ENCODE results near the gene SIMC1.
"Not testable (repeated sequence)": the region's sequence is repeated elsewhere in the genome, so short reads cannot be mapped to it uniquely, and the experiment has no call there.

DNA sequence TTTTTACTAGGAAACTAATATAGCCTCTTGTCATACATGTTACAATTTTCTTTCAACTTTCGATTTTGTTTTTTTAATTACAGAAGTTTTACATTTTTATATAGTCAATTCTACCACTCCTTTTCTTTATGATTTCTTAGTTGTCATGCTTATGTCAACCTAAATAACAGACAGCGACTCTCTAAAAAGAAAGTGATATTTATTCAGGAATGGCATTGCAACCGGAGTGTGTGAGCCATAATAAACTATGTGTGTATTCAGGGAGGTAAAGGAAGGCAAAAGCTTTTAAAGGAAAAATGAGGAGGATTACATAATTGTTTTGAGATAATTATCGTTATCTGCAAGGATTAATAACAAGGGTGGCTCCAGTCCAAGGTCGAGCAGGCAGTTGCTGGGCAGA, 7.3 kb downstream of the SIMC1 start:
- TF ChIP-seq, protein P1, sequence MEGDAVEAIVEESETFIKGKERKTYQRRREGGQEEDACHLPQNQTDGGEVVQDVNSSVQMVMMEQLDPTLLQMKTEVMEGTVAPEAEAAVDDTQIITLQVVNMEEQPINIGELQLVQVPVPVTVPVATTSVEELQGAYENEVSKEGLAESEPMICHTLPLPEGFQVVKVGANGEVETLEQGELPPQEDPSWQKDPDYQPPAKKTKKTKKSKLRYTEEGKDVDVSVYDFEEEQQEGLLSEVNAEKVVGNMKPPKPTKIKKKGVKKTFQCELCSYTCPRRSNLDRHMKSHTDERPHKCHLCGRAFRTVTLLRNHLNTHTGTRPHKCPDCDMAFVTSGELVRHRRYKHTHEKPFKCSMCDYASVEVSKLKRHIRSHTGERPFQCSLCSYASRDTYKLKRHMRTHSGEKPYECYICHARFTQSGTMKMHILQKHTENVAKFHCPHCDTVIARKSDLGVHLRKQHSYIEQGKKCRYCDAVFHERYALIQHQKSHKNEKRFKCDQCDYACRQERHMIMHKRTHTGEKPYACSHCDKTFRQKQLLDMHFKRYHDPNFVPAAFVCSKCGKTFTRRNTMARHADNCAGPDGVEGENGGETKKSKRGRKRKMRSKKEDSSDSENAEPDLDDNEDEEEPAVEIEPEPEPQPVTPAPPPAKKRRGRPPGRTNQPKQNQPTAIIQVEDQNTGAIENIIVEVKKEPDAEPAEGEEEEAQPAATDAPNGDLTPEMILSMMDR (IDR thresholded peaks at IDR 0.05; ENCODE audit: extremely low read depth in 1 of 2, insufficient read depth in 1 of 2, low read depth in 1 of 2, low read length in 2 of 2), result not testable (repeated sequence)
- not testable (repeated sequence) for TF ChIP-seq POLR2A (IDR thresholded peaks at IDR 0.05; ENCODE audit: low read depth, low read length); FOS (IDR thresholded peaks at IDR 0.05; ENCODE audit: borderline replicate concordance, insufficient read depth, low read length); POLR2AphosphoS5 (IDR thresholded peaks at IDR 0.05; ENCODE audit: insufficient read depth, low read depth, low read length); EZH2 (IDR thresholded peaks at IDR 0.05; ENCODE audit: borderline replicate concordance, low read depth, low read length, severe bottlenecking); MYC (IDR thresholded peaks at IDR 0.05; ENCODE audit: low read depth, low read length); JUN (IDR thresholded peaks at IDR 0.05; ENCODE audit: borderline replicate concordance, insufficient read depth, insufficient read length, low read depth)
- TF ChIP-seq, protein P2, sequence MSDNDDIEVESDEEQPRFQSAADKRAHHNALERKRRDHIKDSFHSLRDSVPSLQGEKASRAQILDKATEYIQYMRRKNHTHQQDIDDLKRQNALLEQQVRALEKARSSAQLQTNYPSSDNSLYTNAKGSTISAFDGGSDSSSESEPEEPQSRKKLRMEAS (IDR thresholded peaks at IDR 0.05; ENCODE audit: insufficient read depth, insufficient read length), result not testable (repeated sequence)

Measured in endothelial cell of umbilical vein (primary cell).